Testis (tissue), 2 donors: ENCODE results near the gene DYNLL2.

Experiments used
- POLR2A ChIP-seq: fragments of 450-650 bp; IDR thresholded peaks from one replicate; pipeline ENCODE4 v1.6.1; 2017; ENCODE audit warnings: antibody characterized with exemption, mild to moderate bottlenecking, moderate library complexity
- TF ChIP-seq, protein P1 (sequence below), 3 experiments: fragments of 450-650 bp in 2 of 3; fragments of 200-600 bp in 1 of 3; sonication (generic) in 1 of 3; IDR thresholded peaks; one replicate each; pipeline ENCODE4 v1.5.1; 2016 to 2019; ENCODE audit warnings: antibody characterized with exemption in 3 of 3, mild to moderate bottlenecking in 2 of 3, moderate library complexity in 1 of 3

DNA sequence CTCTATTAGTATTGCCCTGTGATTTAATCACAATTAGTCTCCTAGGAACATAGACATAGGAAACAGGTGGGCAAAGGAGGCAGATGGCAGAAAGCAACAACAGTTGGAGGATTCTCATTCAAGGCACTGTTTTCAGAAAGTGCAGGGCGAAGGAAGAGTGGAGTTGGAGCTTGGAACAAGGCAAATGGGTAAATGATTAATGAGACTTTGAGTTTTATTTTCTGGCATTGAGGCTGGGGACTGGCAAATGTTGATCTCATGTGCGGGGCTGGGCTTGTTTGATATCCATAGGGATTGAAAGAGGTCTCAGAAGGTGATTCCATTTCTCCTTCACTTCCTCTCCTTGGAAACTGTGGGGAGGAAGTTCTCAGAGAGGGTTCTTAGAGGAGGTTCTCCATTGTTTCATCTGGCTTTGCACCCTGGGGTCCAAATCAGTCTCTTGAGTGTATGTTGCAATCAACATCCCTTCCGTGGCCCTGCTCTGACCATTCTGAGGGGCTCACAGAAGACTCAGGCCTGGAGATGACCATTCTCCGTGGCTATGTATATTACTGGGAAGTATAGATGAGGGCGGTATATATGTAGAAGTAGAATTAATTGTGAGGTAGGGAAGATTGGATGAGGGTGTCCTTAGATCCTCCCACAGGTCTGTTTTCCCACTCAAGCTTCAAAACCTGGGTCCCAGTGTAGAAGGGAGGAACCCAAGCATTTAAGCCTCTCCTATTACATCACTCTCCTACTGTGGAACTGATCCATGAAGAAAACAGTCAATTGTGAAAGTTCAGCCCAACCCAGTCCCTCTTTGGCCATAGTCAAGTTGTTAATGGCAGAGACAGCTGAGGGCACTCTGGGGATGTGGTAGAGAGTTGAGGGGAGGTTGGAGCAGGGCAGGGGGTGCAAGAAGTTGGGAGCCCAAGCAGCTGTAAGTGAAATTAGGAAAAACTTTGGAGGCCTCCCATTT, 39.7 kb upstream of the DYNLL2 start:
- TF ChIP-seq, protein P1, sequence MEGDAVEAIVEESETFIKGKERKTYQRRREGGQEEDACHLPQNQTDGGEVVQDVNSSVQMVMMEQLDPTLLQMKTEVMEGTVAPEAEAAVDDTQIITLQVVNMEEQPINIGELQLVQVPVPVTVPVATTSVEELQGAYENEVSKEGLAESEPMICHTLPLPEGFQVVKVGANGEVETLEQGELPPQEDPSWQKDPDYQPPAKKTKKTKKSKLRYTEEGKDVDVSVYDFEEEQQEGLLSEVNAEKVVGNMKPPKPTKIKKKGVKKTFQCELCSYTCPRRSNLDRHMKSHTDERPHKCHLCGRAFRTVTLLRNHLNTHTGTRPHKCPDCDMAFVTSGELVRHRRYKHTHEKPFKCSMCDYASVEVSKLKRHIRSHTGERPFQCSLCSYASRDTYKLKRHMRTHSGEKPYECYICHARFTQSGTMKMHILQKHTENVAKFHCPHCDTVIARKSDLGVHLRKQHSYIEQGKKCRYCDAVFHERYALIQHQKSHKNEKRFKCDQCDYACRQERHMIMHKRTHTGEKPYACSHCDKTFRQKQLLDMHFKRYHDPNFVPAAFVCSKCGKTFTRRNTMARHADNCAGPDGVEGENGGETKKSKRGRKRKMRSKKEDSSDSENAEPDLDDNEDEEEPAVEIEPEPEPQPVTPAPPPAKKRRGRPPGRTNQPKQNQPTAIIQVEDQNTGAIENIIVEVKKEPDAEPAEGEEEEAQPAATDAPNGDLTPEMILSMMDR (IDR thresholded peaks at IDR 0.05): no peak
- no peak for TF ChIP-seq POLR2A
